Breast epithelium (tissue), 3 donors: Measurements from ENCODE around the gene CPO.

Source experiments
- CTCF ChIP-seq, 3 donors: fragments of 450-650 bp; IDR thresholded peaks; one replicate each; pipeline ENCODE4 v1.5.1; 2016 to 2017; ENCODE audit warnings: antibody characterized with exemption in 3 of 3, mild to moderate bottlenecking in 3 of 3, moderate library complexity in 3 of 3
- POLR2A ChIP-seq: fragments of 450-650 bp; IDR thresholded peaks from one replicate; pipeline ENCODE4 v1.6.1; 2016; ENCODE audit warnings: antibody characterized with exemption, mild to moderate bottlenecking, moderate library complexity
- POLR2AphosphoS5 ChIP-seq, 3 donors: sonication (generic); formaldehyde crosslinking; IDR thresholded peaks; one replicate each; pipeline ENCODE4 v1.6.1; 2017; ENCODE audit warnings: antibody characterized with exemption in 3 of 3

GRCh38 chr2:206993964-206994363, 54.6 kb downstream of the CPO start:
- no peak for TF ChIP-seq POLR2A
- TF ChIP-seq CTCF (IDR thresholded peaks at IDR 0.05), result no peak
- TF ChIP-seq POLR2AphosphoS5 (IDR thresholded peaks at IDR 0.05), result no peak
